ENCODE data around the gene CARD6. TPM values are rescaled to one million over a fixed set of nuclear protein-coding genes. Genes with fewer than 3 reads are reported as not detected.

CARD6 gene
- total and polyA plus RNA-seq, 11 donors, result 2.2 to 13.0 (median 5.6) TPM

DNA sequence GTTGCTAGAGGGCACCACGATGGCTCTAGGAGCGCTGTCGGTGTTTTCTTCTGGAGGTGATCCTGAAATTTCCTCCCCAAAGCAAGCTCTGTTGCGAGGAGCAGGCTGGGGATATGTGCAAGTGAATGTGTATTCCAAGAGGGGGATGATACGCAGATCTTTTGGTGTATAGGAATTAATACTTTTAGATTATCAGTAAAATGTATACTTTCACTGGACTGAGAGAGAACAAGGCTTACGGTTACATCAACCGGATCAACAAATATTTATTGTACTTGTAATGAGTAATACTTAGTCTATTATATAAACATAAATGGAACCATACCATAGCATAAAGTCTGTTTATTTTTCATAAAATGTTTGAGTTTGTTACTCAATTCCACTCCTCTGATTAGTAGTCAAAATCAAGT, 42.4 kb upstream of the CARD6 start:
- Histone ChIP-seq H3K27me3 (no peaks in the 10 kb centered on the region), H3K4me3 (peak overlapping the region; percentile 74 to 99 (median 92)), H3K9me3 (no peaks in the 10 kb centered on the region), H3K27ac (peak overlapping the region in 11 of 12 donors; percentile 85 to 98 (median 92)), H3K4me1 (peaks cover 0 to 34% (median 21%) of the 10 kb centered on the region in 12 donors), H3K36me3 (no peaks in the 10 kb centered on the region)
- ATAC-seq (peak in 1 of 4 donors; percentile 32), DNase-seq (no peak)
- intact Hi-C loops (cut with DNase I), result loop anchor here in 3 of 10 donors (1.0 kb wide), 3 partner anchors 34 to 44 kb away; partner anchors contain the start of genes RPL37 (in 1 of the 3) and TTC33 (in 1 of the 3)
- TF ChIP-seq POLR2A (IDR thresholded peaks at IDR 0.05), result no peak
- TF ChIP-seq, protein P1, sequence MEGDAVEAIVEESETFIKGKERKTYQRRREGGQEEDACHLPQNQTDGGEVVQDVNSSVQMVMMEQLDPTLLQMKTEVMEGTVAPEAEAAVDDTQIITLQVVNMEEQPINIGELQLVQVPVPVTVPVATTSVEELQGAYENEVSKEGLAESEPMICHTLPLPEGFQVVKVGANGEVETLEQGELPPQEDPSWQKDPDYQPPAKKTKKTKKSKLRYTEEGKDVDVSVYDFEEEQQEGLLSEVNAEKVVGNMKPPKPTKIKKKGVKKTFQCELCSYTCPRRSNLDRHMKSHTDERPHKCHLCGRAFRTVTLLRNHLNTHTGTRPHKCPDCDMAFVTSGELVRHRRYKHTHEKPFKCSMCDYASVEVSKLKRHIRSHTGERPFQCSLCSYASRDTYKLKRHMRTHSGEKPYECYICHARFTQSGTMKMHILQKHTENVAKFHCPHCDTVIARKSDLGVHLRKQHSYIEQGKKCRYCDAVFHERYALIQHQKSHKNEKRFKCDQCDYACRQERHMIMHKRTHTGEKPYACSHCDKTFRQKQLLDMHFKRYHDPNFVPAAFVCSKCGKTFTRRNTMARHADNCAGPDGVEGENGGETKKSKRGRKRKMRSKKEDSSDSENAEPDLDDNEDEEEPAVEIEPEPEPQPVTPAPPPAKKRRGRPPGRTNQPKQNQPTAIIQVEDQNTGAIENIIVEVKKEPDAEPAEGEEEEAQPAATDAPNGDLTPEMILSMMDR (IDR thresholded peaks at IDR 0.05), result no peak
- 5 to 8% (median 7%) methylated on average over 7 of the region's 7 CpGs for WGBS, 4 donors

DNA sequence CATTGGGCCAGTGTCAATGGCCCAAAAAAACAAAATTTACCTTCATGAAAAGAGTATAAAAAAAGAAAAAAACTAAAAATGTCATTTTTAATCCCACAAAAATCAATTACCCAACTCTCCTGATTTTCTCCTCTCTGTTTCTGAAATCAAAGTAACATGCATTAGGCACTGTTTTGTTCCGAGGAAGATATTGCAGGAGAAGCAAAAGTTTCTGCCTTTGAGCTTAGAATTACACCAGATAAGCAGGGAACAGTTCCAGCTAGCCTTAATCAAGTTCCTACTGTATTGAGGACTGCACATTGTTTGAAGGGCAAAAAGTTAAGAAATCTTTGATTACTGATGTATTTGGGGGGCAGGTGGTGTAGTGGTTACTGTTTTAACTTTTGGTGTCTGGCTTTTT, 41.9 kb upstream of the CARD6 start:
- peak overlapping the region in 5 of 12 donors; percentile 83 to 97 (median 91) for H3K4me3 ChIP-seq
- no peak for TF ChIP-seq POLR2A (IDR thresholded peaks at IDR 0.05)
- TF ChIP-seq, protein P1 (IDR thresholded peaks at IDR 0.05), result no peak
- WGBS, 4 donors, result 0 to 25% (median 1%) methylated on average over 1 of the region's 1 CpG
- DNase-seq, result no peak
- H3K4me1 ChIP-seq, result peaks cover 0 to 34% (median 21%) of the 10 kb centered on the region in 12 donors
- H3K9me3 ChIP-seq, result no peaks in the 10 kb centered on the region
- intact Hi-C loops (cut with DNase I), result no loop called here
- no peaks in the 10 kb centered on the region for H3K36me3 ChIP-seq
- ATAC-seq, result no peak
- no peaks in the 10 kb centered on the region for H3K27me3 ChIP-seq
- H3K27ac ChIP-seq, result peak overlapping the region in 2 of 12 donors; percentile 95 to 96

DNA sequence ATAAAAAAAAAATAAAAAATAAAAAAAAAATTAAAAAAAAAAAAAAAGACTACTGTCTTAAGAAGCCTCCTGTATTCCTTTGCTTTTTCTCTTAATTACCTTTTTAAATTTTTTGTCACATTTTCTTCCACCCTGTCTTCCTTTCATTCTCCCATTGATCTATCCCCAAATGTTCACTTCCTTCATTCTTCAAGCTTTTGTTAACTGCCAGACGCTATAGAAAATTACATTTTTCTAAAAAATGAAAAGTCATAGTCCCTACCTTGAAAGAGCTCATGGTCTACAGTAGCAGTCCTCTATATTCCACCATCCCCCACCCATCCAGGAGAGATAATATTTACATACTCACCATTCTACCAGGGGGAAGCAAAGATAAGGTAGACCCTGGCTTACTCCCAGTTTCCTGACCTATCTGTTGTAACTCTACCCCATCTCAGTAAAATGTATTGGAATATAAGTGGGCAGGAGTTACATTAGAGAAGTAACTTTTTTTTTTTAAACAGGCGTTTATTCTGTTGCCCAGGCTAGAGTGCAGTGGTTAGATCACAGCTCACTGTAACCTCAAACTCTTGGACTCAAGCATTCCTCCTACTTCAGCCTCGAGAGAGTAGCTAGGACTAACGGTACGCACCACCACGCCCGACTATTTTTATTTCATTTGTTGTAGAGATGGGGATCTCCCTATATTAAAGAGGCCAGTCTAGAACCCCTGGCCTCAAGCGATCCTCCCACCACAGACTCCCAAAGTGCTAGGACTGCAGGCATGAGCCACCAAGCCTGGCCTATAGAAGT, 39.2 kb upstream of the CARD6 start:
- Histone ChIP-seq H3K4me1 (peaks cover 0 to 15% (median 2%) of the 10 kb centered on the region in 12 donors), H3K4me3 (no peak overlapping the region), H3K36me3 (no peaks in the 10 kb centered on the region), H3K27me3 (no peaks in the 10 kb centered on the region), H3K9me3 (no peaks in the 10 kb centered on the region), H3K27ac (no peak overlapping the region)
- ATAC-seq, result no peak
- intact Hi-C loops (cut with DNase I), result no loop called here
- TF ChIP-seq, protein P1 (IDR thresholded peaks at IDR 0.05), result no peak
- no peak for TF ChIP-seq POLR2A (IDR thresholded peaks at IDR 0.05)
- 87 to 90% (median 88%) methylated on average over 8 of the region's 8 CpGs for WGBS, 4 donors
- DNase-seq, result no peak

DNA sequence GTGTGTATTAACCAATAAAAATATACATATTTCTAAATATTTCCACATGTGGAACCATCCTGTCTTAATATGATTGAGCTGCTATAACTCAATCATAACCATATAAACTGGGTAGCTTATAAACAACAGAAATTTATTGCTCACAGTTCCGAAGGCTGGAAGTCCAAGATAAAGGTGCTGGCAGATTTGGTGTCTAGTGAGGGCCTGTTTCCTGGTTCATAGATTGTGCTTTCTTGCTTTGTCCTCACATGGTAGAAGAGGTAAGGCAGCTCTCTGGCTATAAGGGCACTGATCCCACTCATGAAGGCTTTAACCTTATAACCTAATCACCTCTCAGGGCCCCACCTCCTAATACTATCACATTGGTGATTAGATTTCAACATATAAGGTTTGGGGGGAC, 29.0 kb upstream of the CARD6 start:
- H3K36me3 ChIP-seq, result no peaks in the 10 kb centered on the region
- H3K4me3 ChIP-seq, result no peak overlapping the region
- H3K27ac ChIP-seq, result no peak overlapping the region
- no peaks in the 10 kb centered on the region for H3K27me3 ChIP-seq
- H3K4me1 ChIP-seq, result no peaks in the 10 kb centered on the region
- ATAC-seq (no peak), DNase-seq (no peak)
- 0 to 43% (median 18%) methylated on average over 1 of the region's 1 CpG for WGBS, 4 donors
- TF ChIP-seq, protein P1 (IDR thresholded peaks at IDR 0.05), result no peak
- no peak for TF ChIP-seq POLR2A (IDR thresholded peaks at IDR 0.05)
- H3K9me3 ChIP-seq, result no peaks in the 10 kb centered on the region
- intact Hi-C loops (cut with DNase I), result no loop called here
